Dedifferentiated amniotic fluid mesenchymal stem cell (primary cell): ENCODE data around the gene MRC2.

ENCODE experiments used
- DNase-seq: peaks from one replicate; pipeline ENCODE4 v3.0.0-alpha.2; 2016; ENCODE audit errors: extremely low spot score

Gene MRC2

DNA sequence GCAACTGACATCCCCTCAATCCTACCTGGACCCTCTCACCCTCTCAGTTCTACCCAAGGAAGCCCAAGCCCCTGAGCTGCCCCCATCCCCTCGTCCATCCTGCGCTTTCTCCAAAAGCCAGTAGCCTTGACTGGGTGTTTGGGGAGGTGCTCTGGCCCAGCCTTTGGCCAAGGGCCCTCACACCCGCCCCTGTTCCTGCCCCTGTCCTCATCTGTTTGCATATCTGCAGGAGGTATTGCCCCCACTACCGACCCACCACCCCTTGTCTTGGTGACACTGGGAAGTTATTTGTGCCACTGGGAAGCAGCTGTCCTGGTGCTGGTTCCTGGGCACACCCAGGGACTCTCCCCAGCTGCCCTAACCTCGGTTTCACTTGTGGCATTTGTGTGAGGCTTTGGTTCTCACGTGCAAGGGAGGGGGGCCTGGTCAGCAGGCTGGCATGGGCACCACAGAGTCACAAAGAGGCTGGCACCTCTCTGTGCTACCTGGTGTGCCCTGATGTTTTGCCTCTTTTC lies 75.3 kb downstream of the MRC2 start:
- DNase-seq = no peak

DNA sequence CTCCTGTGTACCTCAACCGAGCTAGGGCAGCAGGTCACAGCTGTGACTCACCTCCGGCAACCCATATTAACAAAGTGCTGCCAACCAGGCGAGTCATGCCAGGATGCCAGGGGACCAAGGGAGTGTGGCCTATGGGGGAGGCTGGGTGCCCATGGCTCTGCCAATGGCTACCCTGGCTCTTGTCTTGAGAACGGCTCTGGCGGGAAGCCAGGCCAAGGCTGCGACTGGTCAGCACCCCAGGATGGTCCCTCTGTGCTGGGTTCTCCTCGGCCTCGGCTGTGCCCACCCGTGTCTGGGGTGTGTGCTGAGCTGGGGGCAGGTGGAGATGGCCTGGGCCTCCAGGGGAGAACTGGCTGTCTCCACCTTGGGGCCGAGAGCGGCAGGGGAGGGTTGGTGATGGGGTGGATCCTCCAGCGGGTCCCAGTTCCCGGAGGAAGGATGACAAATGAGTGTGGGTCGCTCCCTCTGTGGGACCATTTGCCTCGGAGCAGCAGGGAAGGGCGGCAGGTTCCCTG lies 75.8 kb downstream of the MRC2 start:
- no peak for DNase-seq

DNA sequence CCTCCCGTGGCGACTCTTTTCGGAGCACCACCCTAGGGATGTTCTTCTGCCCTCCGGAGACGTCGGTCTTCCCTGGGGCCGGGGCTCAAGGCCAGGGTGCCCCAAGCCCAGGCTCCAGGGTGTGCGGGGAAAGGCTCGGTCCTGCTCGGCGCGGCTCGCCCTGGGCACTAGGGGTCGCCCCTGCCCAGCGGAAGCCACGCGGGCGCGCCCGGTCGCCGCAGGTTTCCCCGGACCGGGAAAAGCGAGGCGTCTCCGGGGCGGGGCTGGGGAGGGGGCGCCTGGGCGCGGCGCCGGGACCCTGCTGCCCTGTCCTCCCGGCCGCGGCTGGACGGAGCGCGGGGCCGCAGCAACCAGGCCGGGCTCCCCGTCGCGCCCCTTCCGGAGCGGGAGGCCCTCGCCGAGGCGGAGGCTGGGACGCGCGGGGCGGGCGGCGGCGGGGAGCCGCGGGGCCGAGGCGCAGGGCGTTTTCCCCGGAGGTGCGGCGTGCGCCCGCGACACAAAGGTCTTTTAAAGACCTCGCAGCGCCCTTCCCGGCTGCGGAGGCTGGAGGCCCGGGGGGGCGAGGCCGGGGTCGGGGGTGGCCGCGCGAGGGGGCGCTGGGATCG lies 76.4 kb downstream of the MRC2 start:
- DNase-seq = peak; percentile 22

DNA sequence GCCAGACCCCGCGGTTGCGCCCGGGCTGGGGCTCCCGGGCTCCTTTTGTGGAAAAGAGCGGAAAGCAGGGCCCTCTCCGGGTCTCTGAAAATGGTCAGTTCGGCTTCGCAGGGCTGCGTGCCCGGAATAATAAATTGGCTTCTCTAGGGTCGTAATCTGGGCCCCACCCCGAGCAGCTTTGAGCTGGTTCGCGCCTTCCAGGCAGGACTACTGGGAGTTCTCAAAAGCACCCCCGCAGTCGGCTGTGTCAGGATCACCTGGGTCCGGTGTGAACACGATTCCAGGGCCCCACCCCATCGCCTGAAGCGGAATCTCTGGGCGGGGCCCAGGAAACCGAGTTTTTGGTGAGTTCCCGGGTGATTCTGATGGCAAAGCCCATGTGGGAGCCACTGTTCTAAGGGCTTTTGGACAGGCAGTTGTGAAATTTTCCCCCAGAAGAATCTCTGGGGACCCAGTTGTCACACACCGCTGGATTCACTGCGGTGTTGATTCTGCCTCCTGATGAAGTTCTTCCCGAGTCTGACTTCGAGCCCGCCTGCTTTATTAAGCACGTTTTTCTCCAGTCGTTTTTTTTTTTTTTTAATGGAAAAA lies 77.0 kb downstream of the MRC2 start:
- DNase-seq = no peak

DNA sequence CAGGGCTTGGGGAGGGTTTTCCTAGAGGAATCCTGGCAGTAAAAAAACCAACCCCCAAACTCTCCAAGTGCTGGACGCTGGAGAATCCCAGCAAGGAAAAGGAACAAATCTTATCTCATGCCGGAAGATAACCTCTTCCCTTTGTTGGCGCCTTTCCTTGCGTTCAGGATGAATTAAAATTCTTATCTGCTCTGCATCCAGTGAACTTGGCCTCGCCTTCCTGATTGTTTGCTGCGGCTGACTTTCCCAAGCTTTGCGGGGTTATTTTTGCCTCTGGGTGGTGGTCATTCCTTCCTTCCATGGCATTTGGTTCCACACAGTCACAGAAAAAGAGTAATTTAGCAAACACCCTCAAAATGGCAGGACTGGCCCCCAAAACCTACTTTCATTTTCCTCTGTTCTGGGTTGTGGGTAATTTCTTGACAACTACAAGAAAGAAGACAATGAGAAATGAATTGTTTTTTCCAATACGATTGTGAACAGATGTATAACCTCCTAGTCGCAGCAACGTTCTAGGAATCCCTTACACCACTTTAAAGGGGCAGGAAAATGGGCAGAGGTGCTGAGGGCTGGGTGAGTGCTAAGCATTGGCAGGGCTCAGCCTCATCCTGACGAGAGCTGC lies 77.8 kb downstream of the MRC2 start:
- DNase-seq = no peak

DNA sequence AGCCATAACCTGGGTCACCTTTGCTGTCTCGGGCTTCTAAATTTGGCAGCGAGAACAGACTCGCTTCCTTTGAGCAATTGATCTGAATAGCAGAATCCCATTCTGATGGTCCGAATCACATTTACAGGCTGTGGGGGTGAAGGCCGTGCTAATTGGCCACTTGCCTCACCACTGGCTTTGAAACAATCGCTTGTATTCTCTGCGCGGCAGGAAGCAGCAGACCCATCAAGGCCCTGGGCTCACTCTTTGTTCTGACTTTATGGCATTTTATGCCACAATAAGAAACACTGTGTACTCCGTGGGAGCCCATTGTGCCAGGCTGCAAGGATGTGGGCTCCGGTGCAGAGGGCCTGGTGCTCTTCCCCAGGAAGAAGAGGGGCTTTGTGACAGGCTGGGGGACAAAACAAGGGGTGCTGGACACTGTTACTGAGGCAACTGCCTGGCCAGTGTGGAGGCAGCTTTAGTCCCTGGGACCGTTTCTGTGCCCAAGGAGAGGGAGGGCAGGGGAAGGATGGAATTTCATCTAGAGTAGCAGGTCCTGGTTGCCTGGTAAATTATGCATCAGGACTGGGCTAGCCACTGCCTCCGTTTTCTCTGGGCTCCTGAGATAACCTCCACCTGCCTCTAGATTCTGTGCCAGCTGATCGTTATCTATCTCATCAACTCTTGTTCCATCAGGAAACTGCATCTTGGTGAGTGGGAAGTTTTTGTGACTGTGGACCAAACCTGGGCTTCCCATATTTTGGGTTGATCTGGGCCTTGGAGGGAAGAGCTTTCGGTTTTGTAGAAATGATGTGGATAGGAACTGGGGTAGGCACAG lies 78.5 kb downstream of the MRC2 start:
- DNase-seq = no peak

DNA sequence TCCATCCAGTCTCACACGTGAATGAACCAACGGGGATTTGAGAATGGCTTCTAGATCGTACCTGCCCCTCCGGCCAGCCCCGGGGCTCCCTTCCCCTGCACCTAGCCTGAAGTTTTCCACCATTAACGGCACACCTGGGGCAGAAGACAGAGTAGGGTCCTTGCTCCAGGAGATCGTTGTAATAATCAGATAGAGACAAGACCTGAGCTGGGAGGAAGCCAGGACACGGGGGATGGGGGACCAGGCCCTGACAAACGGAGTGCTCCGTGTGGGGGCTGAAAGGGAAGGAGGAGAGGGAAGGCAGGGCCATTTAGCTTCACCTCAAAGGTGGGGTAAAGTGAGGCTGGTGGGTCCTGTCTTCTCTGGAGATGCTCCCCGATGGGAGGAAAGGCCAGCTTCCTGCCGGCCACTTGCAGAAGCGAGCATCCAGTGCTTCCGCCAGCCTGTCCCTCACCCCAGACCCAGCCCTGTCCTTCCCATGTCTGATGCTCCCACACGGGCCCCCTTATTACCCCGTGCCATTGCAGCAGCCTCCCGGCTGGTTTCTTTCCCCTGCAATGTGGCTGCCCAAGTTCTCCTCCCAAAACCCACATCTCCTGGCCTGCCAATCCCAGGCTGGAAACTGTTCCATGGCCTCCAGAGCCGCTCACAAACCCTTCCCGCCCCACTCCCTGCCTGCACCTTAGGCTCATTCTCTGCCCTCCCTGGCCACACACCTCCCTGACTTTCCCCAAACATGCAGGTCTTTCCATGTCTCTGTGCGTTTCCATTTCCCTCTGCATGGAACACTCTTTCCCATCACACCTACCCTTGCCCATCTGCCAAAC lies 79.3 kb downstream of the MRC2 start:
- DNase-seq = no peak

DNA sequence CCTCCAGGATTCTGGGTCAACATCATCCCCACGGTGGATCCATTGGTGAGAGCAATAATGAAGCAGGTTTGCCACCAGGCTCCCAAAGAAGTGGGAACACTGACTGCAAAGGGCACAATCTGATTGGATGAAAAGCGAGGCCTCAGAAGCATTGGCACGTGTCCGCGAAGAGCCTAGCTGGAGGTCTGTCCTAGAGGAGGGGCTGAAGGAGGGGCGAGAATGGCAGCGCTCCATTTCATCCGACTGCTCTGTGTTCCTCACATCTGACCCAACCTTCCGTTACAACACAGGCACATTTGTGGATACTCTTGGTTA lies 79.9 kb downstream of the MRC2 start:
- no peak for DNase-seq

DNA sequence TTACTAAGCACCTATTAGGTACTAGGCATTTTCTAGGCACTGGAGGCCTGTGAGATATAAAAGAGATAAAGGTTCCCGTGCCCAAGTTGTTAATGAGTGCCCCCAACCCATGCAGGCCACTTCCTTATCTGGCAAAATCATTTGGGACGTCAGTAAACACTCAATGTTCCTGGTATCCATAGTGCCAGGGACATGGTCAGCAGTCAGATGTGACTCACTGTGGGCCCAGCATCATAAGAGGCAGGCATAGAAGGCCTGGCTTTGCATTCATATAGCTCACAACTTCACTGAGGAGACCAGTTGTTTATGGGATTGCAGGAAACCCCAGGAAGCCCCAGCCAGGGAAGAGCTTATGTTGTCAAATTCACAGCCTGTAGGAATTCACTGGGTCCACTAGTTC lies 81.1 kb downstream of the MRC2 start:
- no peak for DNase-seq

DNA sequence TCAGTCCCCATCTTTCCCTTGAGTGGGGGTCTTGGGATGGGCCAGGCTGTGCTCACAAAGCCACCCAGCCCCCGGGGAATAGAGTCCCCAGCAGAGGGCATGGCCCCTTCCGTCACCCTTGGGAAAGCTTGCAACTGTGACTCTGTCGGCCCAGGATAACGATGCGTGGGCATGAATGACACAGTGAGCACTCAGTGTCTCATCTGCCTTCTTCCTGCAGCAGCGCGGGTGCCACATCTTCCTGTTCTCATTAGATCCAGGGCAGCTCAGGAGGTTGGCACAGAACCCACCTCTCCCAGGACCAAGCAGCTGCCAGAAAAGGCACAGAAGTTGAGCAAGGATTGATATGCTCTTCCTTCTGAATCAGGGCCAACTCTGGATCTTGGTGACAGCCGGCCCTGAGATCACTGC lies 84.7 kb downstream of the MRC2 start:
- DNase-seq = no peak

DNA sequence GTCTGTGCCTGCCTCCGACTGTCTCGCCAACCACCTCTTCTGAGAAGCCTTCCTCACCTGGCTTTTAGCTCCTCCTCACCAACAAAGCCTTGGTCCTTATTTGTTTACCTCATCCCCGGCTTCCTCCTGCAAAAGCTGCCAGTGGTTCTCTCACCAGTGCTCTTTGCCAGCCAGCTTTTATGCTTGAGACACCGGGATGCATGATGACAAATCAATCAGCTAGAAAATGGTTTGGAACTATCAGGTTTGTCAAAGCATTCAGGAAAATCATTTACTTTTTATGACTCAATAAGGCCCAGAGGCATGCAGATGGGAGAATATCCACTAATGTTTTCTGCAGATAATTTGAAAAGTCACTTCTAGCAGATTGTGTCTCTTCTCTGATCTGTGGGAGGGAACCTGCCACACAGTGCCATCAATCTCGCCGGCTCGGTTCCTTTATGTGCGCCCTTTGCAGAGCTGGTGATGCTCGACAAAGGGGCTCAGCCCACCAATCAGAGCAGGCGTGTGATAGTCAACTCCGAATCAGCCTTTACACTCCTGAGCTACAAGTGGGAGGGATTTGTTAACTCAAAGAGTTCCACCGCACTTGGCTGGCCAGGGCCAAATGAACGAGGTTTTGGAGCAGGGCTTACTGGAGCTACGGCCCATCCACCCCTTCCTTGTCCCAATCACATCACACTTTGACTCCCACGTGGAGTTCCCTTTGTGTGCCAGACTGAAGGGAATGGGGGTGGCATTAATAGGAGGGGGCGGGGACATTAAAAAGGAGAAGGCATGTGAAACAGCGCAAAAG lies 85.8 kb downstream of the MRC2 start:
- DNase-seq = no peak

DNA sequence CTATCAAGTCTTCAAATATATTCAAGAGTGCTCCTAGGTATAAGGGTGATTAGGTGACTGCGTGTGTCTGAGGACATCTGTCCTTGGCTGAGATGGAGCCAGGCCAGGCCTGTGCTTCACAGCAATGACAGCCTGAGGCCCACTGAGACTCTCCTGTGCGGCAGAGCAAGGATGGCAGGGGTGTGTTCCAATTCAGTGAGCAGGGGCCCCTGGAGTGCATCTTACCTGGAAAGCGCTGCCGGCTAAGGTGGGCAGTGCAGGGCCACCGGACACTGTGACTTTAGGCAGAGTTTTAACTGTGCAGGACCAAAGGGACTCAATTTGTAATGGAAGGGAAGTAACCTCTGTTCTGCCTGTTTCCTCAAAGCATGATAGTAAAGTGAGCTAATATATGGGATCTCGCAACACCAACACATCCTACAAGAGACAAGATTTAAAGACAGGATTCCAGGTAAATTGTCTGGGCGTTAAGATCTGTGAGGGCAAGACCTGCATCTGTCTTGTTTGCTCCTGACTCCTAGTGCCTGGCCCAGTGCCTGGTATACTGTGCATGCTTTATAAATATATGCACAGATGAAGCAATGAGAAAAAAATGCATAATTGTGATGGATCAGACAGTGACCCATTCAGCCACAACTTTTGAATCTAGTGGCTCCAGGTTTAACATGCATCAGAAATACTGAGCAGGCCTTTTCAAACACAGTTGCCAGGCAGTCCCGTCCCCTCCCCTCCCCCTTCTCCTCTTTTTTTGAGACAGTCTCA lies 86.7 kb downstream of the MRC2 start:
- no peak for DNase-seq

DNA sequence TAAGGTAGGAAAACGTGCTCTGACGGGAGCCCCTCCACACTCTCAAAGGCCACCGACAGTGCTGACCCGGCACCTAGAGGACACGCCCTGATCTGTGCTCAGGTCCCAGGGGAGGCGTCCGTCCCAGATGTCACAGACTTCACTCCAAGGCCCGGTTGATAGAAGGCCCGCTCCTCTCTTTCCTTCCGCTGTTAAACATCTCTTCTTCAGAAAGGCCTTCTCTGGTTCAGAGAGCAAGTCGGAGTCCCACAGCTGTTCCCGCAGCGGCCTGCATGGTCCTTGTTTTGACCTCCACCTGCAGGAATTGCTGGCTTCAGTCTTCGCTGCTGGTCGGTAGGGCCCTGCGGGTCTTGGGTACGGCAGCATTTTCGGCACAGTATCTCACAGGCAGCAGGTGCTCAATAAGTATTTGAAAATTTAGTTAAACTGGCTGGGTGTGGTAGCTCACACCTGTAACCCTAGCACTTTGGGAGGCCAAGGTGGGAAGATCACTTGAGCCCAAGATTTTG lies 88.5 kb downstream of the MRC2 start:
- DNase-seq = no peak

DNA sequence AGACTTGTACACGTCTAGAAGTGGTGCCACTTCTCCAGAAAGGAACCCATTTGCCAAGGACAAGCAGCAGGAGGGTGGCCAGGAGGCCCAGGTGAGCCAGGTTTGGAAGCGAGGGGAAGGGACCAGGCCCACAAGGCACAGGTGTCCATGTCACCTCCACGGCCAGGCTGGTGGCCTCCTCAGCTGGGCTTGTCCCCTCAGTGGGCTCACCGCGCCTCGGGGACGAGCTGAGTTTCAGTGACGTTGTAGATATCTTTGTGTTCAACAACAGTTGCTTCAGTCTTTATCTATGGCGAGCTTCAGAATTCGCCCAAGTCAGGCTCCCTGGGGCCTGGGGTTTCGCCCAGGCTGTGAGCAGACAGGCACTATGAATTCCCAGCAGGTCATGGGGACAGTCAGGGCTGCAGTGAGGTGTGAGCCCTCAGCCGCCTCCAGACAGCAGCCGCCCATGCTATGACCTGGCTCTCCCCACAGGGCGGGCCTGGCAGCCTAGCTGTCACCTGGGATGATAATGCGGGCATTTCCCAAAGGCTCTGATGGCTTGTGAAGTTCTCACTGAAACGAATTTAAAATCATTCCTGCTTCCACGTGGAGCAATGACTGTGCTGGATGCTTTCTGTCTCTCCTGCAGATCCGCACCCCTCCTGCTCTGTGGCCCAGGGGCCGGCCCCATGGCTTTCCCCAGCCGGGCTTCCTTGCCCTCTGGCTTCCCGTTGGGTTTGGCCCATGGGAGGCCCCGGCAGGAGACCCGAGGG lies 89.5 kb downstream of the MRC2 start:
- DNase-seq = no peak

DNA sequence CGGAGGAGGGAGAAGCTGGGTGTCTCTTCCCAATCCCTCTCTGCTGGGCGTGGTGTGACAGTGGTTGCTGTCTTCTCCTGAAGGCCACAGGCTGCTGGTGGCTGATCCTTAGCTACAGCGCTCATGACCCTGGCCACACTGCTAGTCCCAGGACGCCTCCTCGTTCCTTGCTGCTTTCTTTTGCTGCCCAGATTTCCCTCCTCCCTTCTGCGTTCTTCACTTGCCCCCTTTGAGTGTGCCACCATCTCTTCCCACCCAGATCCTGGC lies 90.1 kb downstream of the MRC2 start:
- DNase-seq = no peak

DNA sequence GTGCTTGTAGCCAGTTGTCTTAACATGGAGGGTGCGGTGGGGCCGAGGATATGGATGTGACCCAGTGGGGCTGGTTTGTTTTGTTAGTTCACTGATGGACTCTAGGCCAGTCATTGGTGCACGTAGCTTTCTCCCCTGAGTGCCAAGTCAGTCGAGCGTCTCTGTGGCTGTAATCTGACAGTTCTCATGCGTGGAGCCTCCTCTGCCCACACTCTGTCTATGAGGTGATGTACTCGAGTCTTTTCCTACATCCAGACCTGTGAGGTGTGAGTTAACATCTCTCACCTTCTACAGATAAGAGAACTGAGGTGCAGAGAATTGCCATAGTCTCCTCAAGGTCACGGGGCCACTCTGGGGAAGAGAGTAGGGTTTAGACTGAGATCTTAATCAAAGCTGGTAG lies 90.4 kb downstream of the MRC2 start:
- no peak for DNase-seq

DNA sequence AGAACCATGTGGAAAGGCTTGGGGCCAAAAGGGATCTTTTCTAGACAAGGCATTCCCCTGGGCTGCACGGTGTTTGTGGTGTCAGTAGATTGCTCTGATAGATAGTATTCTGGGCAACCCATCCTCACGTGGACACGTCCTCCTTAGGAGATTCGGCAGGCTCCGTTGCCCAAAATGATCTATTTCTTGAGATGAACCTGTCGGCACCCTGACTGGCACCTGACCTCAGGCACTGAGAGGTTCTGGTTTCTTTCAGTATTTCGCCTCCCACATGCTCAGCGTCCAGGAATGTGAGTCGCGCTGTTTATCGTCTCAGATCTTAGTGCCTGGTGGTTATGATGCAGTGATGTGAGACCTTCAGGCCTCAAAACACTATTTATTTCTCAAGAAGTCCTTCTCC lies 91.0 kb downstream of the MRC2 start:
- DNase-seq = no peak

DNA sequence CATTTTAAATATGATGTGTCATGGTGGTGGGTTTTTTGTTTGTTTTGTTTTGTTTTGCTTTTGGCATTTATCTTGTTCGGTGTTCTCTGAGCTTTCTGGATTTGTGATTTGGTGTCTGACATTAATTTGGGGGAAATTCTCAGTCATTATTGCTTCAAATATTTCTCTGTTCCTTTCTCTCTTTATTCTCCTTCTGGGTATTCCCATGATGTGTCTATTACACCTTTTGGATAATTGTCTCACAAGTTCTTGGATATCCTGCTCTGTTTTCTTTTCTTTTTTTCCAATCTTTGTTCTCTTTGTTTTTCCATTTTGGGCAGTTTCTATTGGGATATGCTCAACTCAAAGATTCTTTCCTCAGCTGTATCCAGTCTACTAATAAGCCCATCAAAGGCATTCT lies 92.1 kb downstream of the MRC2 start:
- no peak for DNase-seq

DNA sequence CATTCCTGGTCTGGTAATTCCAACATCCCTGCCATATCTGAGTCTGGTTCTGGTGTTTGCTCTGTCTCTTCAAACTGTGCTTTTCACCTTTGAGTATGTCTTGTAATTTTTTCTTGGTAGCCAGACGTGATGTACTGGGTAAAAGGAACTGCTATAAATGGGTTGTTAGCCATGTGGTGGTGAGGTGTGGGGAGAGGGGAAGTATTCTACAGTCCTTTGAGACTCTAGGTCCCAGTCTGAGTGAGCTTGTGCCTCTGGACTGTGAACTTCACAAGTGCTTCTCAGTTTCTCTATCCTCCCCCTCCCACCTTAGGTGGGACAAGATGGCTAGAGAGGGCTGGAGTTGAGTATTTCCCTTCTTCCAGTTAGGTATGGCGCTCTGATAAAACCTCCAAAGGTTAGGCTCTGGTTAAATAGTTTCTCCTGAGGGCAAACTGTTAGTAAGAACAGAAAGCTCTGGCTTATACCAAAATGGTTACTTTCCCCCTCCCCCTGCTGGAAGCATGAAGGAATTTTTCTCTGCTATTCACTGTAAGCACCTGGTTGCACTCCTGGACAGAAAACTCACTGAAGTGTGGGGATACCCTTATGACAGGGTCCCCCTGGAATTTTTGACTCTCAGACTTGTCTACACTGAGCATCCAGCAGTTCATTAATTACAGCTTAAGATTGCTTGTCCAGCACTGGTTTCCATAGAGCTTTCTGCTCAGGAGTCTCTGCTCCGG lies 92.8 kb downstream of the MRC2 start:
- no peak for DNase-seq
